Measurements from ENCODE around the gene USP8. TPM values are rescaled to one million over a fixed set of nuclear protein-coding genes. Genes with fewer than 3 reads are reported as not detected.
"Not testable (repeated sequence)": the region's sequence is repeated elsewhere in the genome, so short reads cannot be mapped to it uniquely, and the experiment has no call there.

USP8 gene
- total RNA-seq, 1 donor from 2014 or later: 78.8 TPM

GRCh38 chr15:50380089-50380488 is 44.1 kb upstream of the USP8 start:
- H4K20me1 ChIP-seq (ENCODE audit: low read depth): no peaks in the 10 kb centered on the region
- no peaks in the 10 kb centered on the region for H3K79me2 ChIP-seq (ENCODE audit: low read depth)
- no peak overlapping the region for H3K4me2 ChIP-seq
- no peak overlapping the region for H3K9ac ChIP-seq
- no peaks in the 10 kb centered on the region for H3F3A ChIP-seq (ENCODE audit: low read depth)
- no peak overlapping the region for H3K27ac ChIP-seq
- no peak for DNase-seq (ENCODE audit: low spot score)
- H2AFZ ChIP-seq (replicated peaks): no peak overlapping the region
- Mint-ChIP-seq H3K4me1 (no peaks in the 10 kb centered on the region), H3K4me3 (no peak overlapping the region), H3K27ac (no peak overlapping the region), H3K27me3 (ENCODE audit: insufficient read depth, low read depth) (no peaks in the 10 kb centered on the region), H3K36me3 (no peaks in the 10 kb centered on the region), H3K9me3 (no peaks in the 10 kb centered on the region)
- H3K36me3 ChIP-seq: no peaks in the 10 kb centered on the region
- H3K9me3 ChIP-seq (ENCODE audit: low read depth): no peaks in the 10 kb centered on the region
- no peaks in the 10 kb centered on the region for H3K4me1 ChIP-seq
- TF ChIP-seq, protein P1, sequence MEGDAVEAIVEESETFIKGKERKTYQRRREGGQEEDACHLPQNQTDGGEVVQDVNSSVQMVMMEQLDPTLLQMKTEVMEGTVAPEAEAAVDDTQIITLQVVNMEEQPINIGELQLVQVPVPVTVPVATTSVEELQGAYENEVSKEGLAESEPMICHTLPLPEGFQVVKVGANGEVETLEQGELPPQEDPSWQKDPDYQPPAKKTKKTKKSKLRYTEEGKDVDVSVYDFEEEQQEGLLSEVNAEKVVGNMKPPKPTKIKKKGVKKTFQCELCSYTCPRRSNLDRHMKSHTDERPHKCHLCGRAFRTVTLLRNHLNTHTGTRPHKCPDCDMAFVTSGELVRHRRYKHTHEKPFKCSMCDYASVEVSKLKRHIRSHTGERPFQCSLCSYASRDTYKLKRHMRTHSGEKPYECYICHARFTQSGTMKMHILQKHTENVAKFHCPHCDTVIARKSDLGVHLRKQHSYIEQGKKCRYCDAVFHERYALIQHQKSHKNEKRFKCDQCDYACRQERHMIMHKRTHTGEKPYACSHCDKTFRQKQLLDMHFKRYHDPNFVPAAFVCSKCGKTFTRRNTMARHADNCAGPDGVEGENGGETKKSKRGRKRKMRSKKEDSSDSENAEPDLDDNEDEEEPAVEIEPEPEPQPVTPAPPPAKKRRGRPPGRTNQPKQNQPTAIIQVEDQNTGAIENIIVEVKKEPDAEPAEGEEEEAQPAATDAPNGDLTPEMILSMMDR (IDR thresholded peaks at IDR 0.05): no peak
- no peaks in the 10 kb centered on the region for H3K27me3 ChIP-seq
- no peak overlapping the region for H3K4me3 ChIP-seq

DNA sequence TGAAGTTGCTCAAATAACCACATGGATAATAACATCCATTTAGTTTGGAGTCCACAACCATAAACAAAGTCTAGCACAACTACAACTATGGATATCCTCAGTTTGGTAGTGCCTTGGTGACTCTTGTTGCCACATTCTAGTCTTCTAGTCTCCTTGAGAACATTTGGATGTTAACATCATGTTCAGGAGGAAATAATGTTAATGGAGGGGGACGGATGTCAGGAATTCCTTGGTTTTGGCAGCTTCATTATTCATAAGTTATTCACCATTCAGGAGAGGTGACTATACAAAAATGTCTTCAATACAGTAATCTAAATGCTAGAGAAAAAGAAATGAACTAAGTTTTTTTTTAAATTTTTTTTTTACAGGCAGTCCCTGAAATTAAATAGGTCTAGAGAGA is 42.8 kb upstream of the USP8 start:
- Histone ChIP-seq H3K9me3 (ENCODE audit: low read depth) (no peaks in the 10 kb centered on the region), H3F3A (ENCODE audit: low read depth) (no peaks in the 10 kb centered on the region), H3K27ac (no peak overlapping the region), H3K4me1 (no peaks in the 10 kb centered on the region), H3K4me3 (no peak overlapping the region), H3K27me3 (no peaks in the 10 kb centered on the region), H2AFZ (replicated peaks) (no peak overlapping the region), H3K4me2 (no peak overlapping the region), H3K9ac (no peak overlapping the region), H3K36me3 (no peaks in the 10 kb centered on the region), H4K20me1 (ENCODE audit: low read depth) (no peaks in the 10 kb centered on the region), H3K79me2 (ENCODE audit: low read depth) (no peaks in the 10 kb centered on the region)
- no peak for DNase-seq (ENCODE audit: low spot score)
- no peaks in the 10 kb centered on the region for H3K4me1 Mint-ChIP-seq
- H3K4me3 Mint-ChIP-seq: no peak overlapping the region
- TF ChIP-seq EZH2 (IDR thresholded peaks at IDR 0.05) (no peak), EZH2phosphoT487 (IDR thresholded peaks at IDR 0.05) (no peak)
- TF ChIP-seq, protein P1 (IDR thresholded peaks at IDR 0.05): no peak
- H3K36me3 Mint-ChIP-seq: no peaks in the 10 kb centered on the region
- no peaks in the 10 kb centered on the region for H3K9me3 Mint-ChIP-seq
- no peaks in the 10 kb centered on the region for H3K27me3 Mint-ChIP-seq (ENCODE audit: insufficient read depth, low read depth)
- no peak overlapping the region for H3K27ac Mint-ChIP-seq

GRCh38 chr15:50382408-50382807 is 41.8 kb upstream of the USP8 start:
- not testable (repeated sequence) for H3F3A ChIP-seq (ENCODE audit: low read depth); H3K27ac Mint-ChIP-seq; H3K4me3 ChIP-seq; H3K4me1 Mint-ChIP-seq; H3K9me3 ChIP-seq (ENCODE audit: low read depth); H3K27ac ChIP-seq; H3K9ac ChIP-seq; H3K4me1 ChIP-seq; H3K27me3 Mint-ChIP-seq (ENCODE audit: insufficient read depth, low read depth); H3K4me2 ChIP-seq; H3K79me2 ChIP-seq (ENCODE audit: low read depth); H2AFZ ChIP-seq (replicated peaks); DNase-seq (ENCODE audit: low spot score); H3K36me3 ChIP-seq; H3K27me3 ChIP-seq; H3K36me3 Mint-ChIP-seq; H4K20me1 ChIP-seq (ENCODE audit: low read depth); H3K9me3 Mint-ChIP-seq; H3K4me3 Mint-ChIP-seq

DNA sequence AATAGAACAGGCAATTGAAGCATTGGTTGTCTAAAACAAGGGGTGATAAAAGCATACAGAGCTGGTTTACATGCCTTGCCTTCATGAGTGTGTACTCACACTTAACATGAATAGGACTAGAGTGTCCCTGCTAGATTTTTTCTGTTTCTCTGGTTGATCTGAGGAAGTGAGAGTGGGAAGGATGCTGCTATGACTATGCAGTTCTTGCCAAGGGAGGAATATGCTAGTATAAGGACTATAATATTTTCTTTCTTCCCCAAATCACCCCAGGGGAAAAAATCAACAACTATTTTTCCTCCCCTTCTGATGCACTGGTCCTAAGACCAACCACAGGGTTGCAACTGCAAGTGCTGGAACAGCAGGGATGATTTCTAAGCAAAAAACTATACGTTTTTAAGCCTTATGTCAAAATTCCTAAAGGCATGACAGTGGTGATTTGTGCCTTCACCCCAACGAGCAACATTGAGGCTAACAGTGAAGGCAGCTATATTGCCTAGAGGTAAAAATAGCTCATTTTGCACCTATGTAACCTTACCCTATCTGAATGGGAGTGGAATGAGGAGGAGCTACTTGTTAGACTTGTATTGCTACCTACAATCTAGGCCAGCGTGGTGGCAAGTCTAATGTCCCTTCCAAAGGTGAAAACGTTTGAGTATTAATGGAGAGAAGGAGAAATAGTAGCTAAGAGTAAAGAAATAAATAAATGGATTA is 33.5 kb upstream of the USP8 start:
- H3K9me3 ChIP-seq (ENCODE audit: low read depth): no peaks in the 10 kb centered on the region
- Mint-ChIP-seq H3K27ac (no peak overlapping the region), H3K4me3 (no peak overlapping the region), H3K4me1 (no peaks in the 10 kb centered on the region), H3K27me3 (ENCODE audit: insufficient read depth, low read depth) (peaks cover 3% of the 10 kb centered on the region), H3K36me3 (no peaks in the 10 kb centered on the region), H3K9me3 (no peaks in the 10 kb centered on the region)
- no peak overlapping the region for H3K9ac ChIP-seq
- TF ChIP-seq, protein P1 (IDR thresholded peaks at IDR 0.05): no peak
- TF ChIP-seq EZH2phosphoT487 (IDR thresholded peaks at IDR 0.05): no peak
- no peak for TF ChIP-seq EZH2 (IDR thresholded peaks at IDR 0.05)
- H3K4me1 ChIP-seq: no peaks in the 10 kb centered on the region
- H3K4me3 ChIP-seq: no peak overlapping the region
- H3F3A ChIP-seq (ENCODE audit: low read depth): no peaks in the 10 kb centered on the region
- H3K27ac ChIP-seq: no peak overlapping the region
- no peaks in the 10 kb centered on the region for H4K20me1 ChIP-seq (ENCODE audit: low read depth)
- no peak for DNase-seq (ENCODE audit: low spot score)
- no peaks in the 10 kb centered on the region for H3K27me3 ChIP-seq
- no peak overlapping the region for H3K4me2 ChIP-seq
- H3K36me3 ChIP-seq: no peaks in the 10 kb centered on the region
- H2AFZ ChIP-seq (replicated peaks): no peak overlapping the region
- no peaks in the 10 kb centered on the region for H3K79me2 ChIP-seq (ENCODE audit: low read depth)

- H3K36me3 ChIP-seq; H3K27me3 Mint-ChIP-seq (ENCODE audit: insufficient read depth, low read depth); H3K4me3 Mint-ChIP-seq; H3F3A ChIP-seq (ENCODE audit: low read depth); H3K4me1 Mint-ChIP-seq; H3K36me3 Mint-ChIP-seq; H4K20me1 ChIP-seq (ENCODE audit: low read depth); H3K9me3 Mint-ChIP-seq; H3K9me3 ChIP-seq (ENCODE audit: low read depth); H3K4me1 ChIP-seq; H3K9ac ChIP-seq; H3K4me3 ChIP-seq; H3K79me2 ChIP-seq (ENCODE audit: low read depth); DNase-seq (ENCODE audit: low spot score); H3K27ac ChIP-seq; H3K4me2 ChIP-seq; H3K27ac Mint-ChIP-seq; H2AFZ ChIP-seq (replicated peaks); H3K27me3 ChIP-seq: not testable (repeated sequence)
Observed at GRCh38 chr15:50391561-50391960, 32.6 kb upstream of the USP8 start.

Measured in neural progenitor cell (in vitro differentiated cells).